Measurements from ENCODE around the gene GSTA1.
A peak's percentile ranks its signal among the peaks of the same experiment; 100 is the strongest.
"Not testable (repeated sequence)": the region's sequence is repeated elsewhere in the genome, so short reads cannot be mapped to it uniquely, and the experiment has no call there.

GSTA1 gene

GRCh38 chr6:52820198-52820597 lies 16.6 kb upstream of the GSTA1 start:
- Histone ChIP-seq H3K18ac (ENCODE audit: low read length) (no peak overlapping the region), H3K4me3 (ENCODE audit: low read length) (no peak overlapping the region), H2AK5ac (ENCODE audit: low read length) (no peak overlapping the region), H3K9ac (ENCODE audit: low read length) (no peak overlapping the region), H3K4ac (ENCODE audit: low read depth, low read length) (no peak overlapping the region), H3K4me2 (ENCODE audit: low read length) (no peak overlapping the region), H3K27me3 (ENCODE audit: insufficient read depth, low read length, poor library complexity) (no peaks in the 10 kb centered on the region), H3K56ac (ENCODE audit: low read length) (no peak overlapping the region), H3K27ac (ENCODE audit: low read depth, low read length) (no peak overlapping the region), H2BK120ac (ENCODE audit: low read depth, low read length) (no peak overlapping the region), H3K79me1 (ENCODE audit: low read length) (no peaks in the 10 kb centered on the region), H4K5ac (ENCODE audit: low read length) (no peak overlapping the region), H3K23ac (ENCODE audit: low read length) (no peak overlapping the region), H2BK5ac (ENCODE audit: low read length) (no peak overlapping the region), H4K8ac (ENCODE audit: low read depth, low read length) (no peak overlapping the region), H2BK15ac (replicated peaks; ENCODE audit: low read depth) (no peak overlapping the region), H3K4me1 (ENCODE audit: control insufficient read depth, low read depth, low read length) (no peaks in the 10 kb centered on the region), H3K79me2 (ENCODE audit: control insufficient read depth, insufficient read depth, low read length) (no peaks in the 10 kb centered on the region), H3K36me3 (ENCODE audit: control insufficient read depth, insufficient read depth, low read length) (no peaks in the 10 kb centered on the region)
- WGBS (ENCODE audit: extremely low coverage, insufficient coverage, low lambda C conversion rate), result no CpG with 5 or more reads among the region's 2 CpGs
- DNase-seq, result no peak

- Histone ChIP-seq H3K4me1 (ENCODE audit: control insufficient read depth, low read depth, low read length) (no peaks in the 10 kb centered on the region), H3K27ac (ENCODE audit: low read depth, low read length) (no peak overlapping the region)
- DNase-seq, result peak; percentile 82
Measured at GRCh38 chr6:52815167-52816092, 11.8 kb upstream of the GSTA1 start.

DNA sequence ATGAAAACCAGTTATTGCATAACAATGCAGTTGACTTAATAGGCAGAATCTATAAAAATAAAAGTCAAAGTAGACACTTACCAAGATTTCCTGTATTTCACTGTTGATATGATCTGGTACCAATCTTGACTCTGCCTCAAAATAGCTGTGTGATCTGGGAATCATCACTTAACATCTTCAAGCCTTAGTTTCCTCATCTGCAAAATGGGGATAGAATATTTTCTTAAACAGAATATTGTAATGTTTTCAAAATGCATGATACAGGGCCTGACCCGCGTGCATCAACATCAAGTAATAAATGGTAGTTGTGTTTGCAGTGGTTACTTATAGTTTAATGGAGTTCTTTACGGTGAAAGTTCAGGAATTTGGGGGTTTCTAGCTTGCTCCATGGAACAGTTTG lies 10.9 kb upstream of the GSTA1 start:
- no CpG with 5 or more reads among the region's 3 CpGs for WGBS (ENCODE audit: extremely low coverage, insufficient coverage, low lambda C conversion rate)
- not testable (repeated sequence) for H3K4me3 ChIP-seq (ENCODE audit: low read length); H3K9ac ChIP-seq (ENCODE audit: low read length); H3K27me3 ChIP-seq (ENCODE audit: insufficient read depth, low read length, poor library complexity); H4K5ac ChIP-seq (ENCODE audit: low read length); H4K8ac ChIP-seq (ENCODE audit: low read depth, low read length); H3K23ac ChIP-seq (ENCODE audit: low read length); DNase-seq; H3K27ac ChIP-seq (ENCODE audit: low read depth, low read length); H3K79me1 ChIP-seq (ENCODE audit: low read length); H3K4me1 ChIP-seq (ENCODE audit: control insufficient read depth, low read depth, low read length); H2AK5ac ChIP-seq (ENCODE audit: low read length); H3K4me2 ChIP-seq (ENCODE audit: low read length); H3K36me3 ChIP-seq (ENCODE audit: control insufficient read depth, insufficient read depth, low read length); H3K4ac ChIP-seq (ENCODE audit: low read depth, low read length); H2BK120ac ChIP-seq (ENCODE audit: low read depth, low read length); H3K79me2 ChIP-seq (ENCODE audit: control insufficient read depth, insufficient read depth, low read length); H2BK15ac ChIP-seq (replicated peaks; ENCODE audit: low read depth); H3K56ac ChIP-seq (ENCODE audit: low read length); H2BK5ac ChIP-seq (ENCODE audit: low read length); H3K18ac ChIP-seq (ENCODE audit: low read length)

More at GRCh38 chr6:52815167-52816092, 11.8 kb upstream of the GSTA1 start:
- no peak overlapping the region for H2BK120ac ChIP-seq (ENCODE audit: low read depth, low read length)
- no peak overlapping the region for H4K5ac ChIP-seq (ENCODE audit: low read length)
- H2AK5ac ChIP-seq (ENCODE audit: low read length), result no peak overlapping the region
- H3K79me1 ChIP-seq (ENCODE audit: low read length), result no peaks in the 10 kb centered on the region
- no peak overlapping the region for H4K8ac ChIP-seq (ENCODE audit: low read depth, low read length)
- H3K79me2 ChIP-seq (ENCODE audit: control insufficient read depth, insufficient read depth, low read length), result no peaks in the 10 kb centered on the region
- no peaks in the 10 kb centered on the region for H3K27me3 ChIP-seq (ENCODE audit: insufficient read depth, low read length, poor library complexity)
- no peak overlapping the region for H3K4ac ChIP-seq (ENCODE audit: low read depth, low read length)
- H3K23ac ChIP-seq (ENCODE audit: low read length), result no peak overlapping the region
- H3K56ac ChIP-seq (ENCODE audit: low read length), result peak overlapping the region; percentile 40
- no peak overlapping the region for H2BK15ac ChIP-seq (replicated peaks; ENCODE audit: low read depth)
- H2BK5ac ChIP-seq (ENCODE audit: low read length), result no peak overlapping the region
- H3K18ac ChIP-seq (ENCODE audit: low read length), result no peak overlapping the region
- no peaks in the 10 kb centered on the region for H3K36me3 ChIP-seq (ENCODE audit: control insufficient read depth, insufficient read depth, low read length)
- no CpG with 5 or more reads among the region's 15 CpGs for WGBS (ENCODE audit: extremely low coverage, insufficient coverage, low lambda C conversion rate)
- H3K4me3 ChIP-seq (ENCODE audit: low read length), result no peak overlapping the region
- no peak overlapping the region for H3K9ac ChIP-seq (ENCODE audit: low read length)
- no peak overlapping the region for H3K4me2 ChIP-seq (ENCODE audit: low read length)

DNA sequence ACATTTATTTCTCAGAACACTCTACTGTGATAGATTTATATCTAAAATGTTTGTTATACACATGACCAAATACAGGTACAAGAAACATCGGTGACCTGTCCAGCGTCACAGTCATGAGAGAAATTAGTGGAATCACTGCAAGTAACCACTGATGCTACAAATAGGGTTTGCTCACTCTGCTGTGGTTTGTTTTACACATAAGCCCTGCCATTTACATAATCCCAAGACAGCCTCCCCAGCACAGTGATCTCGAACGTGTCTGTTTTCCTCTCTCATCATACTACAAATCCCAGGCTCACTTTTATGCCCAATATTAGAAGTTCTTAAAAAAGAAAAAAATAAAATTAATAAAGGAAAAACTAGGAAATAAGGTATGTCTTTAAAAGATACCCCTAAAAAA lies 6.2 kb upstream of the GSTA1 start:
- not testable (repeated sequence) for H3K18ac ChIP-seq (ENCODE audit: low read length); H4K8ac ChIP-seq (ENCODE audit: low read depth, low read length); H3K4me3 ChIP-seq (ENCODE audit: low read length); H2AK5ac ChIP-seq (ENCODE audit: low read length); H2BK5ac ChIP-seq (ENCODE audit: low read length); DNase-seq; H3K4me1 ChIP-seq (ENCODE audit: control insufficient read depth, low read depth, low read length); H2BK120ac ChIP-seq (ENCODE audit: low read depth, low read length); H2BK15ac ChIP-seq (replicated peaks; ENCODE audit: low read depth); H3K23ac ChIP-seq (ENCODE audit: low read length); H3K9ac ChIP-seq (ENCODE audit: low read length); H3K27ac ChIP-seq (ENCODE audit: low read depth, low read length); H3K36me3 ChIP-seq (ENCODE audit: control insufficient read depth, insufficient read depth, low read length); H3K79me2 ChIP-seq (ENCODE audit: control insufficient read depth, insufficient read depth, low read length); H3K27me3 ChIP-seq (ENCODE audit: insufficient read depth, low read length, poor library complexity); H3K4me2 ChIP-seq (ENCODE audit: low read length); H3K4ac ChIP-seq (ENCODE audit: low read depth, low read length); H3K79me1 ChIP-seq (ENCODE audit: low read length); H4K5ac ChIP-seq (ENCODE audit: low read length); H3K56ac ChIP-seq (ENCODE audit: low read length)
- WGBS (ENCODE audit: extremely low coverage, insufficient coverage, low lambda C conversion rate), result no CpG with 5 or more reads among the region's 4 CpGs

DNA sequence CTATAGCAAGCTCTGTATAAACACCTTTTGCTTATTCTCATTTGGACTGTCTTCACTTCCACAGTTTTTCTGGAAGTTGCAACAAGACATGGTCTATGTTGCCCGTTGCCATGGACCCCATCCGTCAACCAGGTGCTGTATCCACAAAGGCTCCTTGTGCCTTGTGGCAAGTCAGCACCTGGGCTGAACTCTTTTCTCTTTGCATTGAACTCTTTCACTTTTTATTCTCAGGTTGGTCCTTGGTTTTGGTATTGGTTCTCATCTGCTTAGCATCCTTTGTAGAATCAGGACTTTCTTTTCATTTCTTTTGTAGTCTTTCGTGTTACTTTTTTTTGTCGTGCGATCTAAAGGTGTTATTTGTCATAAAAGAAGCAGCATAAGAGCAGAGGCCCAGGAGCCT lies 5.0 kb upstream of the GSTA1 start:
- H4K8ac ChIP-seq (ENCODE audit: low read depth, low read length), result no peak overlapping the region
- H3K23ac ChIP-seq (ENCODE audit: low read length), result no peak overlapping the region
- H3K56ac ChIP-seq (ENCODE audit: low read length), result no peak overlapping the region
- no peak overlapping the region for H3K27ac ChIP-seq (ENCODE audit: low read depth, low read length)
- WGBS (ENCODE audit: extremely low coverage, insufficient coverage, low lambda C conversion rate), result no CpG with 5 or more reads among the region's 5 CpGs
- H2BK5ac ChIP-seq (ENCODE audit: low read length), result no peak overlapping the region
- H3K79me2 ChIP-seq (ENCODE audit: control insufficient read depth, insufficient read depth, low read length), result no peaks in the 10 kb centered on the region
- DNase-seq, result no peak
- H2BK120ac ChIP-seq (ENCODE audit: low read depth, low read length), result no peak overlapping the region
- H2AK5ac ChIP-seq (ENCODE audit: low read length), result no peak overlapping the region
- no peak overlapping the region for H3K9ac ChIP-seq (ENCODE audit: low read length)
- no peaks in the 10 kb centered on the region for H3K36me3 ChIP-seq (ENCODE audit: control insufficient read depth, insufficient read depth, low read length)
- H3K4ac ChIP-seq (ENCODE audit: low read depth, low read length), result no peak overlapping the region
- no peak overlapping the region for H2BK15ac ChIP-seq (replicated peaks; ENCODE audit: low read depth)
- H3K4me1 ChIP-seq (ENCODE audit: control insufficient read depth, low read depth, low read length), result no peaks in the 10 kb centered on the region
- H4K5ac ChIP-seq (ENCODE audit: low read length), result no peak overlapping the region
- H3K4me2 ChIP-seq (ENCODE audit: low read length), result no peak overlapping the region
- no peaks in the 10 kb centered on the region for H3K27me3 ChIP-seq (ENCODE audit: insufficient read depth, low read length, poor library complexity)
- H3K18ac ChIP-seq (ENCODE audit: low read length), result no peak overlapping the region
- no peaks in the 10 kb centered on the region for H3K79me1 ChIP-seq (ENCODE audit: low read length)
- H3K4me3 ChIP-seq (ENCODE audit: low read length), result no peak overlapping the region

- H3K18ac ChIP-seq (ENCODE audit: low read length), result no peak overlapping the region
- H3K27ac ChIP-seq (ENCODE audit: low read depth, low read length), result no peak overlapping the region
- no peak overlapping the region for H3K4ac ChIP-seq (ENCODE audit: low read depth, low read length)
- H3K56ac ChIP-seq (ENCODE audit: low read length), result no peak overlapping the region
- no peak overlapping the region for H3K4me3 ChIP-seq (ENCODE audit: low read length)
- no peak overlapping the region for H4K5ac ChIP-seq (ENCODE audit: low read length)
- no peak overlapping the region for H4K8ac ChIP-seq (ENCODE audit: low read depth, low read length)
- no peak overlapping the region for H3K23ac ChIP-seq (ENCODE audit: low read length)
- no peaks in the 10 kb centered on the region for H3K79me1 ChIP-seq (ENCODE audit: low read length)
- H3K4me2 ChIP-seq (ENCODE audit: low read length), result no peak overlapping the region
- H2BK5ac ChIP-seq (ENCODE audit: low read length), result no peak overlapping the region
- no CpG with 5 or more reads among the region's 1 CpG for WGBS (ENCODE audit: extremely low coverage, insufficient coverage, low lambda C conversion rate)
- H2BK15ac ChIP-seq (replicated peaks; ENCODE audit: low read depth), result no peak overlapping the region
- H3K9ac ChIP-seq (ENCODE audit: low read length), result no peak overlapping the region
- H3K4me1 ChIP-seq (ENCODE audit: control insufficient read depth, low read depth, low read length), result no peaks in the 10 kb centered on the region
- no peak for DNase-seq
- H2AK5ac ChIP-seq (ENCODE audit: low read length), result no peak overlapping the region
- no peaks in the 10 kb centered on the region for H3K36me3 ChIP-seq (ENCODE audit: control insufficient read depth, insufficient read depth, low read length)
- H3K27me3 ChIP-seq (ENCODE audit: insufficient read depth, low read length, poor library complexity), result no peaks in the 10 kb centered on the region
- H3K79me2 ChIP-seq (ENCODE audit: control insufficient read depth, insufficient read depth, low read length), result no peaks in the 10 kb centered on the region
- no peak overlapping the region for H2BK120ac ChIP-seq (ENCODE audit: low read depth, low read length)
Measured at GRCh38 chr6:52802806-52803205, 810 bp downstream of the GSTA1 start.
